Activated CD4-positive, alpha-beta T cell treated with anti-CD3 and anti-CD28 coated beads, Interleukin-2, Interleukin-4, amounts not matched to agents 100 ng/mL and 50 ng/mL, durations not matched to agents 16 hours and 8 hours (primary cell): ENCODE measurements around the gene ZNF778.

Experiments
- DNase-seq: peaks from one replicate; pipeline ENCODE4 v3.0.0-alpha.2; 2020; ENCODE audit warnings: low spot score

ZNF778 gene

GRCh38 chr16:89217388-89218191 is at the start of gene ZNF778:
Gene ZNF778 (plus strand): TSS chr16:89217703. CDS start chr16:89221128, 3,425 bp downstream.
- DNase-seq = peak; percentile 82

DNA sequence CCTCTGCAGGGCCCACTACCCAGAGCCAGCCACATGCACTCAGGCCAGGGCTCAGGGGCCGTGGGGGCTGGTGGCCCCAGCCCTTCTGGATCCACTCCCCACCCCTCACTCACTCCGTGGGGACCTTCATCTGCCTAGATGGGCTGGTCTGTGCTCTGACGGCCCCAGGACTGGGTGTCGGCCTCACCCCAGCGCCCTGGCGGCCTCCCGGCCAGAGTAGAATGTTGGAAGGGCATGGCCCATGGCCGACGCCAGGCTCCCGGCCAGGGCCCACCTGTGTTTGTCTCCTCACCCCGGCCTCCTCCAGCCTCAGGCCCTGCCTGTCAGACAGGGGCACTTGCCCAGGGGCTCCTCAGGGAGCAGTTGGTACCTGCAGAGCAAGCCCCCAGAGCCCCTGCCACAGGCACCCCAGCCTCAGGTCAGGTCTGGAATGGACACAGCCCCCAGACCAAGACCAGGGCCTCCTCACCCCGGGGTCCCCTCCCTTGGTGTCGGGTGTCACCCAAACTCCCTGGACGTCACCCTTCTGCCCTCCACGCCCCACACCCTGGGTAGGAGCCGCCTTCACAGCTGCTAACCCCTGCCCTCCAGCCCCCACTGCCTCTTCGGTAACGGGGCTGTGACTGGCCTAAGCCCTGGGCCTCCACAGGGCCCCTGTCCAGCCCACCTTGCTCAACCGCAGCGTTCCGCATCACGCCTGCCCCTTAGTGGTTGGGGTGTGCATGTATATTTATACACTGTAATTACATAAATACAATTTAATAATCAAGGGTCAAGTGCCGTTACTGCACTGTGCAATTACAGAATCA is 48.9 kb upstream of the ZNF778 start:
- DNase-seq = no peak

DNA sequence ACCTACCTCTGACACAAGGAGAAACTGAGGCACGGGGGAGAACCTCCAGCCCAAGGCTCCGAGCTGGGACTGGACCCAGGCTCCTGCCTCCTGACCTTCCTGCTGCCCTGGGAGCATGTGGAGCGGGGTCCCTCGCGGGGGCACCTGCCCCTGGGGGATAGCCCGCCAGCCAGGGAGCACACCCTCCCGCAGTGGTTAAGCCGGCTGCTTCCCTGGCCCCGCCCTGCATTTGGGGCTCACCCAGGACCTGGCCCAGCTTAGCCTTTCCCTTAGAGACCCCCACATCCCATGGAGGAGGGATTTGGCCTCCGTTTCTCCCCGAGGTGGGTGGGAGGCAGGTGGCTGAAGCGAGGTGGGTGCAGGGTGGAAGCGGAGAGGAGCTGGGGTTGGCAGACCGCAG is 47.7 kb upstream of the ZNF778 start:
- DNase-seq = no peak

DNA sequence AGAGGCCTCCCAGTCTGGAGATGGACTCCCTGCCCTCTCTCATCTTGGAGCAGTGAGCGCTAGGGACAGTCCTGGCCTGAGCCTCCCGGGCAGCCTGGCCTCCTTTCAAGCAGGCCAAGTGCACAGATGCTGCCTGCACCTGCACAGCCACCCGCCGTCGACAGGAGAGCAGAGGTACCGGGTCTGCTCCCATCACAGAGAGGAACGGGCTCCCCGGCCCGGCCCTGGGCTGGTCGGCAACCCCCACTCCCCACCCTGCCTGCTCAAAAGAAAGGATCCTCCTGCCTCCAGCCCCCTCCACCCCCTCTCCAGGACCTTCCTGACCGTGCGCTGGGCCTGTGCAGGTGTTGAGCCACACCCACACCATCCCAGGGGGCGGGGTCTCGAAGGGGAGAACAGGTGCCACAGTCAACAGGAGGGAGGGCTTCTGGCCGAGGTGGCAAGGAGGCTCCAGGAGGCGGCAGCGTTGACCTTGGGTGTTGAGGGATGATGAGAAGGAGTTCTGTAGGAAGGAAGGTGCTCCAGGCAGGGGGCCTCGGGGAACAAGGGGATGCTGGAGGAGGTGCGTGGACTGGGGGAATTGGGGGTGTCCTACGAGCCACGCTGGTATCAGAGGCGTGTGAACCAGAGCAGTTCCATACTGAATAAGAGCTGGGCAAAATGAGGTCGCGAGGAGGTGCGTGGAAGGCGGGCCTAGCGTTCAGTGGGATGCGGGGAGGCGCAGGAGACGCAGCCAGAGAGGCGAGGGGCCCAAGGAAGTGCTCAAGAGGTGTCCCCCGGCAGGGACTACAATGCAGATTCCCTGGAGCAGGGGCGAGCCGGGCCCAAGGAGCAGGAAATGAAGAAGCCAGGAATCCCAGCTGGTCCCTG is 46.9 kb upstream of the ZNF778 start:
- DNase-seq = no peak

DNA sequence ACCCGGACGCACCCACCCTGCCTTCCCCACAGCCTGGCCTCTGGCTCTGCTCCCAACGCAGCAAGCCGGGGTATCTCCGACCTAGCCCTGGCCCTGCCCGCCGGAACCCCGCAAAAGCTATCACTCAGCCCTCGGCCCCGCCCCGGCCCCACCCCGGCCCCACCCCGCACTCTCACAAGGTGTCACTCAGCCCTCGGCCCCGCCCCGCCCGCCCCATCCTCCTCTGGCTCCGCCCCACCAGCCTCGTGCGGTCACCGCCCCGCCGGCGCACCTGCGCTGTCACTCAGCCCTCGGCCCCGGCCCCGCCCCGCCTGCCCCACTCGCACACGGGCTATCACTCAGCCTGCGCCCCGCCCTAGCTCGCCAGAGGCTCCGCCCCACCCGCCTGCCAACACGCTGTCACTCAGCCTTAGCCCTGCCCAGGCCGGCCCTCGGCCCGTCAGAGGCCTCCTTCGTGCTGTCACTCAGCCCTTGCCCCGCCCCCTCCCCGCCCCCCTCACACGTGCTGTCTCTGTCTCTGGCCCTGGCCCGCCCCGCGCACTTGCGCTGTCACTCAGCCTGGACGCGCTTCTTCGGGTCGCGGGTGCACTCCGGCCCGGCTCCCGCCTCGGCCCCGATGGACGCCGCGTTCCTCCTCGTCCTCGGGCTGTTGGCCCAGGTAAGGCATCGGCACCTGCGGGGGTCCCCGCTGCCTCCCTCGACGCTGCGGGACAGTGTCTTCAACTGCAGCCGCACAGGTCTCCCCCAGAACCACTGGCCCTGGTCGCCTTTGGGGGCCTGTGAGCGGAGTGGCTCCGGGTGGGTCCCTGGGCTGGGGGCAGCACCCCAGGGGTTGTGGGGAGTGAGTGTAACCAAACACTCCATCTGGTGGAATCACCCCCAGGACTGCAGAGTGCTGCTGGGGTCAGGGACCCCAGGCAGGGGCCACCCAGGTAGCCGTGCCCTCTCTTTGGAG is 46.0 kb upstream of the ZNF778 start, which contains the start of gene CDH15:
TSS of gene CDH15 (plus strand) at position 533 of the 955 bp plus-strand sequence. CDS start at position 617, 84 bp downstream.
- peak; percentile 96 for DNase-seq

DNA sequence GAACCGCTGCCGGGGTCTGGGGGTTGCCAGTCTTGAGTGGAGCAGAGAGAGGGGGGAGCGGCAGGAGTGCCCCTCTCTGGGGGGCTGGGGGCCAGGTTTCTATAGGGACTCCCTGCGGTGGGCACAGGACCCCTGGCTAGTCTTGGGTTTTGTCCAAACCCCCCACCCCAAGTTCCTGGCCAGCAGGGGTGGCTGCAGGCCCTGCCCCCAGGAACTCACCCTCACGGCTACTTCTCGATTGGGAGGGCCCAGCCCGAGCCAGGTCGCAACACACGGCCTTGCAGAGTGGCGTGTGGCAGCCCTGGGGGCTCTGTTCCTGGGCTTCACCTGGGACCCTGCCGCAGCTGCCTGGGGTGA is 45.4 kb upstream of the ZNF778 start:
- no peak for DNase-seq

- no peak for DNase-seq
Observed at GRCh38 chr16:89172528-89173173, 44.9 kb upstream of the ZNF778 start.

- DNase-seq = no peak
Observed at GRCh38 chr16:89173174-89173921, 44.2 kb upstream of the ZNF778 start.

GRCh38 chr16:89174055-89174827 is 43.3 kb upstream of the ZNF778 start:
- no peak for DNase-seq

- DNase-seq = no peak
Observed at GRCh38 chr16:89174877-89175276, 42.6 kb upstream of the ZNF778 start.

DNA sequence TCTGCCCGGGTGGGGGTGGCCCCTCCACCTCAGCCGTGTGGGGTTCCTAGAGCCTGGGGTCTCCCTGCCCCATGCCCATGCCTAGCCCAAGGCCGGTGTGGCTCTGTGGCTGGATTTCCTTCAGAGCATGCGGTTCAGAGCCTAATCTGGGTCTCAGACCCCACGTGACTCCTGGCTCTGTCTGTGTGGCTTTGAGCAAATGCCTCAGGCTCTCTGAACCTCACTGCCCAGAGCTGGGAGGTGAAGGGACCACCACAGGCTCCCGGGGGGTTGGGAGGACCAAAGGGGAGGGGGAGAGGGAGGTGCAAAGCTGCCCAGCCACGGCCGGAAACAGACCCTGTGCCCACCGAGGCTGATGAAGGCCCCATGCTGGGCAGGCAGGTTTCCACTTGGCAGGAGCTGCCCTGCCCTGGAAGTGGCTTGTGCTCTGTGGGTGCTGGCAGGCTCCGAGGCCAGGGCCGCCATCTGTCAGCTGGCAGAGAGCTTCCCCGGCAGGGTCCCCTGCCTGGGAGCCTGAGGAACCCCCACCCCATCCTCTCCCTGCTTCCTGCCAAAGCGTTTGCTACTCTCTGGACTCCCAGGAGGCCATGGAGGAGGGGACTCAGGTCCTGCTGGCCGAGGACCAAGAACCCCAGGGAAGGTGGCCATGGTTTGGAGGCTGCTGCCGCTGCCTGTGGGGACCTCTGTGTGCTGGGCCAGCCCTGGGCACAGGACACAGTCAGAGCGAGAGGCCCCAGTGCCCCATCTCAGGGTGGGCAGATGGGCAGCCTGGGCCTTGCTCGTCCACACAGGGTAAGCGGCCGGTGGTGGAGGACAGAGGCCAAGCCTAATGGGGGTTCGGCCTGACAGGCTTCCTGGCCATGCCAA is 42.0 kb upstream of the ZNF778 start:
- DNase-seq = no peak

DNA sequence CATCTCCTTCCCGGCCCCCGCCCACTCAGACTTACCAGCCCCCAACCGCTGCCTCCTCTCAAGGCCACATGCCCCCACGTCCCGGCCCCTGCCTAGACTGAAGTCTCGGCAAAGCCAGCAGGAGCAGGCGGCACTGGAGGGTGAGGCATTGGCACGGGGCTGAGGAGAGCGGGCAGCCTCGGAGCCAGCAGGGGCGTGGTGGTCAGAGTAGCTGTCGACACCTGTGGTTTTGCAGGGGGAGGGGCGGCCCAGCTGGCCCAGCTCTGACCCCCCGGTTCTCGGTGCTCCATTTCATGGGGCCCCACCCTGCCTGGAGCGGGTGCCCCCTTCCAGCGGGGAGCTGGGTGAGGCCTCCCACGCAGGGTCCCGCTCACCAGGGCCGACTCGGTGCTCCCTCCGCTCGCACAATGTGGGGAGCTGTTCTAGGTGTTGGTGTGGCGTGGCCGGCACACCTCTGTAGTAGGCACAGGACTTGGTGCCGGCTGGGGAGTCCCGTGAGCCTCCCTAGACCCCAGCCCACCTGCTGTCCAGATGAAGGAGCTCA is 41.3 kb upstream of the ZNF778 start:
- no peak for DNase-seq

GRCh38 chr16:89176717-89177116 is 40.8 kb upstream of the ZNF778 start:
- DNase-seq = no peak

- DNase-seq = no peak
Observed at GRCh38 chr16:89177501-89177900, 40.0 kb upstream of the ZNF778 start.

- DNase-seq = no peak
Observed at GRCh38 chr16:89178453-89179147, 38.9 kb upstream of the ZNF778 start.

GRCh38 chr16:89179148-89179484 is 38.4 kb upstream of the ZNF778 start:
- DNase-seq = no peak

- no peak for DNase-seq
Observed at GRCh38 chr16:89179656-89180315, 37.7 kb upstream of the ZNF778 start.
